IMR-90 (cell line): ENCODE data around the gene TCHP. TPM values are rescaled to one million over a fixed set of nuclear protein-coding genes. Genes with fewer than 3 reads are reported as not detected.

Source experiments
- ATAC-seq: fragments of 200-7000 bp; cut with Tn5 transposase; 2 replicates; pipeline ENCODE4 v1.9.1; 2020; ENCODE audit warnings: low read depth, mild to moderate bottlenecking, moderate library complexity
- BruUV-seq: library from RNA; stranded (reverse); fragments of 400-500 nt; replicated peaks from 2 replicates; lab custom pipeline; 2021; lab: Mats Ljungman, UMichigan
- CTCF ChIA-PET: fragments of 300-600 bp; formaldehyde crosslinking; extraction: SDS; loops from one replicate; lab custom pipeline; 2021; ENCODE audit warnings: antibody characterized with exemption; lab: Yijun Ruan, JAX
- POLR2A ChIA-PET: fragments of 300-600 bp; sonication (Branson Sonifier 250); formaldehyde crosslinking; loops from one replicate; lab custom pipeline; 2022; ENCODE audit warnings: antibody characterized with exemption; ENCODE audit not compliant: unreplicated experiment; lab: Charles Lee
- DNase-seq: peaks from one replicate; pipeline ENCODE4 v3.0.0; 2013
- H2AFZ ChIP-seq: replicated peaks from 2 replicates; pipeline ENCODE3; 2013; ENCODE audit warnings: low read length, mild to moderate bottlenecking; ENCODE audit not compliant: poor library complexity
- H2AK5ac ChIP-seq: 2 replicates; pipeline ENCODE4 v1.6.1; 2013; ENCODE audit warnings: low read depth, low read length, inconsistent platforms
- H2AK9ac ChIP-seq: replicated peaks from 2 replicates; pipeline ENCODE3; 2013; ENCODE audit warnings: mild to moderate bottlenecking, low read depth, low read length, moderate library complexity; ENCODE audit not compliant: poor library complexity
- H2BK120ac ChIP-seq: 2 replicates; pipeline ENCODE4 v1.6.1; 2013; ENCODE audit warnings: low read depth, low read length, inconsistent platforms
- H2BK15ac ChIP-seq: 3 replicates; pipeline ENCODE4 v1.6.1; 2013; ENCODE audit warnings: low read depth, low read length, inconsistent platforms
- H2BK20ac ChIP-seq: 2 replicates; pipeline ENCODE4 v1.6.1; 2013; ENCODE audit warnings: low read depth, mild to moderate bottlenecking, inconsistent platforms, low read length, moderate library complexity
- H2BK5ac ChIP-seq: 2 replicates; pipeline ENCODE4 v1.6.1; 2013; ENCODE audit warnings: mild to moderate bottlenecking, low read depth, low read length, inconsistent platforms; ENCODE audit not compliant: poor library complexity, severe bottlenecking
- H3K14ac ChIP-seq: replicated peaks from 2 replicates; pipeline ENCODE4 v1.6.1; 2013; ENCODE audit warnings: low read depth, low read length, inconsistent platforms
- H3K18ac ChIP-seq: 2 replicates; pipeline ENCODE4 v1.6.1; 2013; ENCODE audit warnings: low read depth, low read length, control low read depth
- H3K23ac ChIP-seq: 2 replicates; pipeline ENCODE4 v1.6.1; 2013; ENCODE audit warnings: low read depth, low read length, inconsistent platforms
- H3K27ac ChIP-seq: 2 replicates; pipeline ENCODE4 v1.5.1; 2013; ENCODE audit warnings: mild to moderate bottlenecking, control low read depth, low read length; ENCODE audit not compliant: insufficient read depth
- H3K27me3 ChIP-seq: 2 replicates; pipeline ENCODE4 v1.6.1; 2013; ENCODE audit warnings: low read length; ENCODE audit not compliant: control insufficient read depth, insufficient read depth
- H3K36me3 ChIP-seq: 2 replicates; pipeline ENCODE4 v1.6.1; 2013; ENCODE audit warnings: low read length, mixed read lengths; ENCODE audit not compliant: control insufficient read depth, insufficient read depth
- H3K4ac ChIP-seq: 2 replicates; pipeline ENCODE4 v1.6.1; 2013; ENCODE audit warnings: low read depth, low read length, inconsistent platforms
- H3K4me1 ChIP-seq: 2 replicates; pipeline ENCODE4 v1.6.1; 2013; ENCODE audit warnings: low read length, mixed read lengths; ENCODE audit not compliant: control insufficient read depth, insufficient read depth
- H3K4me2 ChIP-seq: 2 replicates; pipeline ENCODE4 v1.6.1; 2013; ENCODE audit warnings: low read depth, mild to moderate bottlenecking, control low read depth, low read length, moderate library complexity
- H3K4me3 ChIP-seq: 2 replicates; pipeline ENCODE4 v1.5.1; 2013; ENCODE audit warnings: low read depth, mild to moderate bottlenecking, control low read depth, low read length, moderate library complexity; ENCODE audit not compliant: insufficient read depth
- H3K56ac ChIP-seq: 2 replicates; pipeline ENCODE4 v1.6.1; 2013; ENCODE audit warnings: low read length, inconsistent platforms; ENCODE audit not compliant: insufficient read depth; ENCODE audit errors: extremely low read depth
- H3K79me1 ChIP-seq, 2 experiments: 2 replicates each; pipeline ENCODE4 v1.6.1; 2013; ENCODE audit warnings: low read length in 2 of 2, inconsistent platforms in 1 of 2, low read depth in 1 of 2
- H3K9ac ChIP-seq: 2 replicates; pipeline ENCODE4 v1.6.1; 2013; ENCODE audit warnings: low read depth, low read length, control low read depth
- H3K9me1 ChIP-seq: 2 replicates; pipeline ENCODE4 v1.6.1; 2013; ENCODE audit warnings: low read length, inconsistent platforms; ENCODE audit not compliant: insufficient read depth
- H3K9me3 ChIP-seq: 2 replicates; pipeline ENCODE4 v1.6.1; 2013; ENCODE audit warnings: low read length; ENCODE audit not compliant: control insufficient read depth, insufficient read depth
- H4K20me1 ChIP-seq: 2 replicates; pipeline ENCODE4 v1.6.1; 2013; ENCODE audit warnings: low read length, inconsistent platforms; ENCODE audit not compliant: insufficient read depth
- H4K5ac ChIP-seq: 2 replicates; pipeline ENCODE4 v1.6.1; 2013; ENCODE audit warnings: mild to moderate bottlenecking, low read depth, low read length, control low read depth
- H4K8ac ChIP-seq, 2 experiments: 2 replicates each; pipeline ENCODE4 v1.6.1; 2013; ENCODE audit warnings: low read depth in 2 of 2, low read length in 2 of 2, control low read depth in 1 of 2, inconsistent platforms in 1 of 2
- H4K91ac ChIP-seq: 2 replicates; pipeline ENCODE4 v1.6.1; 2013; ENCODE audit warnings: low read depth, low read length, inconsistent platforms; ENCODE audit not compliant: insufficient read depth
- CEBPB ChIP-seq: IDR thresholded peaks from 2 replicates; pipeline ENCODE4 v1.6.1; 2012; ENCODE audit warnings: low read depth, low read length, improper control_type of control experiment
- CHD1 ChIP-seq: IDR thresholded peaks from 2 replicates; pipeline ENCODE4 v1.6.1; 2012; ENCODE audit warnings: low read depth, low read length, improper control_type of control experiment
- FOS ChIP-seq: fragments of 150-350 bp; IDR thresholded peaks from 2 replicates; pipeline ENCODE4 v1.6.1; 2016; ENCODE audit warnings: low read depth, low read length
- MAFK ChIP-seq: IDR thresholded peaks from 2 replicates; pipeline ENCODE4 v1.6.1; 2012; ENCODE audit warnings: low read depth, low read length, improper control_type of control experiment
- MAZ ChIP-seq: IDR thresholded peaks from 2 replicates; pipeline ENCODE4 v1.6.1; 2012; ENCODE audit warnings: low read depth, mild to moderate bottlenecking, low read length, improper control_type of control experiment, moderate library complexity, borderline replicate concordance
- MXI1 ChIP-seq: IDR thresholded peaks from 2 replicates; pipeline ENCODE4 v1.6.1; 2012; ENCODE audit warnings: low read depth, mild to moderate bottlenecking, low read length, moderate library complexity, borderline replicate concordance
- POLR2A ChIP-seq: IDR thresholded peaks from 2 replicates; pipeline ENCODE4 v1.6.1; 2012; ENCODE audit warnings: mild to moderate bottlenecking, low read depth, low read length
- SMC3 ChIP-seq: fragments of 150-350 bp; IDR thresholded peaks from 2 replicates; pipeline ENCODE4 v1.6.1; 2016; ENCODE audit warnings: low read depth, mild to moderate bottlenecking, antibody characterized with exemption, low read length, moderate library complexity
- WGBS, 2 experiments: methylation state at CpG; one replicate each; pipeline versions ENCODE4 v1.1.5 to v1.1.7; 2013; ENCODE audit warnings: missing lambda C conversion rate in 2 of 2; ENCODE audit not compliant: insufficient read length in 1 of 2; ENCODE audit errors: extremely low coverage in 2 of 2; 5-methylcytosine and 5-hydroxymethylcytosine counted together
- dilution Hi-C: fragments of 300-500 bp; cut with HindIII; formaldehyde crosslinking; loops from one replicate; pipeline ENCODE4 v1.14.3; 2018; ENCODE audit warnings: low sequenced_read_pairs; ENCODE audit not compliant: unreplicated experiment
- in situ Hi-C: fragments of 300-500 bp; cut with MboI; formaldehyde crosslinking; loops from 3 replicates; pipeline ENCODE4 v1.14.3; 2019; ENCODE audit warnings: low sequenced_read_pairs, inconsistent platforms, mixed read lengths
- intact Hi-C: fragments of 100-400 bp; cut with micrococcal nuclease; formaldehyde crosslinking; loops from 2 replicates; pipeline ENCODE4 v1.10.0; 2022
- polyA plus RNA-seq, 3 experiments: library from polyadenylated mRNA; depleted of rRNA; stranded (reverse); fragments of >200 nt; gene quantifications; 2 replicates each; pipeline ENCODE4 v1.2.3, GENCODE V29; 2012; ENCODE audit warnings: low replicate concordance in 1 of 3
- total RNA-seq: library from RNA; depleted of rRNA; stranded (reverse); fragments of >200 nt; gene quantifications from 2 replicates; pipeline ENCODE4 v1.2.3, GENCODE V29; 2012
- TF ChIP-seq, protein P1 (sequence below): fragments of 150-350 bp; IDR thresholded peaks from 2 replicates; pipeline ENCODE4 v1.6.1; 2016; ENCODE audit warnings: low read depth, mild to moderate bottlenecking, low read length, moderate library complexity, borderline replicate concordance

TCHP gene
- total and polyA plus RNA-seq, 2 of the 4 experiments (the other 2 are of a cell fraction) = 6.1 to 13.4 TPM

DNA sequence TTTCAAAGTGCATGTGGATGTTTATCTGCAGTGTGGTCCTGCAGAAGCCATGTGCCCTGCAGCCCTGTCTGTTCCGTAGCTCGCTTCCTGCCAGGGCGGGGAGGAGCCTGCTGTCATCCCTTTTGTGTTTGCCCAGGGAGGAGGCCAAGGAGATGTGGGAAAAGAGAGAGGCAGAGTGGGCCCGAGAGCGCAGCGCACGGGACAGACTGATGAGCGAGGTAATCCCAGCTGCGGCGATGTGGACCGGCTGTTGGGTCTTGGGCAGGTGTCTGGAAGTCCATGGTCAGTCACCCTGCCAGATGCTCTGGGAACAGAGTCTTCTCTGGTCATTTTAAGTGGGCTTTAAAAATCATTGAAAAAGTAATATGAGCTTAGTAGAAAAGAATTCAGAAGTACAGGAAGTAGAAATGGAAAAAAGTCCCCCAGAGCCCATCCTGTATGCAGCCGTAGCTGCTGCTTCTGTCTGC is 12.8 kb downstream of the TCHP start:
- ChIA-PET POLR2A (no interaction called here), CTCF (no interaction called here)
- Histone ChIP-seq H3K23ac (no peak overlapping the region), H2BK15ac (no peak overlapping the region), H2BK20ac (no peak overlapping the region), H3K9ac (no peak overlapping the region), H3K9me3 (no peaks in the 10 kb centered on the region), H4K20me1 (no peaks in the 10 kb centered on the region), H3K27me3 (no peaks in the 10 kb centered on the region), H2AFZ (no peak overlapping the region), H4K8ac (no peak overlapping the region), H3K27ac (no peak overlapping the region), H3K79me1 (peaks cover 0 to 5% of the 10 kb centered on the region in 2 experiments; a peak in 1 of 4 replicates), H2BK120ac (no peak overlapping the region), H3K14ac (no peak overlapping the region), H4K91ac (no peak overlapping the region), H2AK5ac (no peak overlapping the region), H3K4me1 (no peaks in the 10 kb centered on the region), H3K9me1 (0 out of 2 replicates have a peak, but pooled peaks cover 4% of the 10 kb centered on the region), H2BK5ac (no peak overlapping the region), H4K5ac (no peak overlapping the region), H3K36me3 (peaks cover 60% of the 10 kb centered on the region), H3K4me3 (no peak overlapping the region), H3K18ac (no peak overlapping the region), H2AK9ac (no peak overlapping the region), H3K56ac (no peak overlapping the region), H3K4me2 (no peak overlapping the region), H3K4ac (no peak overlapping the region)
- intact Hi-C loops (no loop called here), dilution Hi-C loops (no loop called here), in situ Hi-C loops (no loop called here)
- TF ChIP-seq CEBPB (no peak), MAFK (no peak), POLR2A (no peak), SMC3 (no peak), FOS (no peak), MXI1 (no peak), MAZ (no peak), CHD1 (no peak)
- TF ChIP-seq, protein P1, sequence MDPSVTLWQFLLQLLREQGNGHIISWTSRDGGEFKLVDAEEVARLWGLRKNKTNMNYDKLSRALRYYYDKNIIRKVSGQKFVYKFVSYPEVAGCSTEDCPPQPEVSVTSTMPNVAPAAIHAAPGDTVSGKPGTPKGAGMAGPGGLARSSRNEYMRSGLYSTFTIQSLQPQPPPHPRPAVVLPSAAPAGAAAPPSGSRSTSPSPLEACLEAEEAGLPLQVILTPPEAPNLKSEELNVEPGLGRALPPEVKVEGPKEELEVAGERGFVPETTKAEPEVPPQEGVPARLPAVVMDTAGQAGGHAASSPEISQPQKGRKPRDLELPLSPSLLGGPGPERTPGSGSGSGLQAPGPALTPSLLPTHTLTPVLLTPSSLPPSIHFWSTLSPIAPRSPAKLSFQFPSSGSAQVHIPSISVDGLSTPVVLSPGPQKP = no peak
- 97% methylated on average over 12 of the region's 12 CpGs; no CpG with 5 or more reads in 1 of the 2 experiments for WGBS, 2 experiments
- no TSS peak for BruUV-seq
- ATAC-seq (no peak), DNase-seq (no peak)
